ENCODE data around the gene KLHL22.
A peak's percentile ranks its signal among the peaks of the same experiment; 100 is the strongest.

KLHL22 gene

GRCh38 chr22:20519558-20519957, 24.0 kb upstream of the KLHL22 start:
- Histone ChIP-seq H3K9ac (ENCODE audit: insufficient read length) (no peak overlapping the region), H3K9me3 (ENCODE audit: low read depth, low read length) (no peaks in the 10 kb centered on the region), H3K27ac (no peak overlapping the region), H3K4me3 (no peak overlapping the region), H3K36me3 (ENCODE audit: insufficient read depth, low read length) (peaks cover 26% of the 10 kb centered on the region)
- TF ChIP-seq FOXP2 (optimal IDR thresholded peaks at IDR 0.05; ENCODE audit: control extremely low read depth, extremely low read length, insufficient read depth) (no peak), EZH2 (IDR thresholded peaks at IDR 0.05) (no peak), POLR2AphosphoS5 (IDR thresholded peaks at IDR 0.05; ENCODE audit: borderline replicate concordance, low read depth, low read length) (no peak)
- no peak for DNase-seq (ENCODE audit: low read depth, low spot score)

GRCh38 chr22:20517841-20518592, 22.4 kb upstream of the KLHL22 start:
- H3K36me3 ChIP-seq (ENCODE audit: insufficient read depth, low read length), result peaks cover 34% of the 10 kb centered on the region
- H3K27ac ChIP-seq, result no peak overlapping the region
- no peaks in the 10 kb centered on the region for H3K9me3 ChIP-seq (ENCODE audit: low read depth, low read length)
- DNase-seq (ENCODE audit: low read depth, low spot score), result no peak
- TF ChIP-seq EZH2 (IDR thresholded peaks at IDR 0.05), result no peak
- no peak for TF ChIP-seq POLR2AphosphoS5 (IDR thresholded peaks at IDR 0.05; ENCODE audit: borderline replicate concordance, low read depth, low read length)
- no peak for TF ChIP-seq FOXP2 (optimal IDR thresholded peaks at IDR 0.05; ENCODE audit: control extremely low read depth, extremely low read length, insufficient read depth)
- H3K9ac ChIP-seq (ENCODE audit: insufficient read length), result no peak overlapping the region
- H3K4me3 ChIP-seq, result no peak overlapping the region

- Histone ChIP-seq H3K4me3 (no peak overlapping the region), H3K9ac (ENCODE audit: insufficient read length) (no peak overlapping the region), H3K9me3 (ENCODE audit: low read depth, low read length) (no peaks in the 10 kb centered on the region), H3K36me3 (ENCODE audit: insufficient read depth, low read length) (peaks cover 34% of the 10 kb centered on the region), H3K27ac (no peak overlapping the region)
- no peak for TF ChIP-seq POLR2AphosphoS5 (IDR thresholded peaks at IDR 0.05; ENCODE audit: borderline replicate concordance, low read depth, low read length)
- TF ChIP-seq EZH2 (IDR thresholded peaks at IDR 0.05), result no peak
- TF ChIP-seq FOXP2 (optimal IDR thresholded peaks at IDR 0.05; ENCODE audit: control extremely low read depth, extremely low read length, insufficient read depth), result no peak
- no peak for DNase-seq (ENCODE audit: low read depth, low spot score)
Measured at GRCh38 chr22:20517422-20517821, 21.8 kb upstream of the KLHL22 start.

GRCh38 chr22:20516399-20516798, 20.8 kb upstream of the KLHL22 start:
- H3K9ac ChIP-seq (ENCODE audit: insufficient read length), result no peak overlapping the region
- no peak overlapping the region for H3K27ac ChIP-seq

GRCh38 chr22:20514658-20515406, 19.2 kb upstream of the KLHL22 start:
- no peak for TF ChIP-seq POLR2AphosphoS5 (IDR thresholded peaks at IDR 0.05; ENCODE audit: borderline replicate concordance, low read depth, low read length)
- no peak for TF ChIP-seq FOXP2 (optimal IDR thresholded peaks at IDR 0.05; ENCODE audit: control extremely low read depth, extremely low read length, insufficient read depth)
- TF ChIP-seq EZH2 (IDR thresholded peaks at IDR 0.05), result no peak
- no peak overlapping the region for H3K9ac ChIP-seq (ENCODE audit: insufficient read length)
- H3K9me3 ChIP-seq (ENCODE audit: low read depth, low read length), result no peaks in the 10 kb centered on the region
- H3K36me3 ChIP-seq (ENCODE audit: insufficient read depth, low read length), result peaks cover 26% of the 10 kb centered on the region; the same call in 1 of the 2 replicates
- no peak overlapping the region for H3K27ac ChIP-seq
- no peak for DNase-seq (ENCODE audit: low read depth, low spot score)
- no peak overlapping the region for H3K4me3 ChIP-seq

More at GRCh38 chr22:20516399-20516798, 20.8 kb upstream of the KLHL22 start:
- Histone ChIP-seq H3K4me3 (no peak overlapping the region), H3K9me3 (ENCODE audit: low read depth, low read length) (no peaks in the 10 kb centered on the region), H3K36me3 (ENCODE audit: insufficient read depth, low read length) (peaks cover 34% of the 10 kb centered on the region)
- TF ChIP-seq FOXP2 (optimal IDR thresholded peaks at IDR 0.05; ENCODE audit: control extremely low read depth, extremely low read length, insufficient read depth), result no peak
- TF ChIP-seq EZH2 (IDR thresholded peaks at IDR 0.05), result no peak
- no peak for TF ChIP-seq POLR2AphosphoS5 (IDR thresholded peaks at IDR 0.05; ENCODE audit: borderline replicate concordance, low read depth, low read length)
- DNase-seq (ENCODE audit: low read depth, low spot score), result no peak

- no peak for DNase-seq (ENCODE audit: low read depth, low spot score)
- Histone ChIP-seq H3K4me3 (no peak overlapping the region), H3K9ac (ENCODE audit: insufficient read length) (no peak overlapping the region), H3K27ac (no peak overlapping the region), H3K36me3 (ENCODE audit: insufficient read depth, low read length) (peaks cover 12% of the 10 kb centered on the region; the same call in 1 of the 2 replicates), H3K9me3 (ENCODE audit: low read depth, low read length) (no peaks in the 10 kb centered on the region)
- no peak for TF ChIP-seq EZH2 (IDR thresholded peaks at IDR 0.05)
- TF ChIP-seq FOXP2 (optimal IDR thresholded peaks at IDR 0.05; ENCODE audit: control extremely low read depth, extremely low read length, insufficient read depth), result no peak
- TF ChIP-seq POLR2AphosphoS5 (IDR thresholded peaks at IDR 0.05; ENCODE audit: borderline replicate concordance, low read depth, low read length), result no peak
Measured at GRCh38 chr22:20511578-20512229, 16.1 kb upstream of the KLHL22 start.

GRCh38 chr22:20510811-20511577, 15.4 kb upstream of the KLHL22 start:
- TF ChIP-seq POLR2AphosphoS5 (IDR thresholded peaks at IDR 0.05; ENCODE audit: borderline replicate concordance, low read depth, low read length), result no peak
- no peak for TF ChIP-seq FOXP2 (optimal IDR thresholded peaks at IDR 0.05; ENCODE audit: control extremely low read depth, extremely low read length, insufficient read depth)
- TF ChIP-seq EZH2 (IDR thresholded peaks at IDR 0.05), result no peak
- no peak overlapping the region for H3K9ac ChIP-seq (ENCODE audit: insufficient read length)
- no peak overlapping the region for H3K4me3 ChIP-seq
- peaks cover 12% of the 10 kb centered on the region; the same call in 1 of the 2 replicates for H3K36me3 ChIP-seq (ENCODE audit: insufficient read depth, low read length)
- no peak for DNase-seq (ENCODE audit: low read depth, low spot score)
- no peaks in the 10 kb centered on the region for H3K9me3 ChIP-seq (ENCODE audit: low read depth, low read length)
- H3K27ac ChIP-seq, result 0 out of 2 replicates have a peak overlapping the region, but pooled peaks have one; percentile 7
